Measurements from ENCODE around the gene SLC12A2.

SLC12A2 gene

DNA sequence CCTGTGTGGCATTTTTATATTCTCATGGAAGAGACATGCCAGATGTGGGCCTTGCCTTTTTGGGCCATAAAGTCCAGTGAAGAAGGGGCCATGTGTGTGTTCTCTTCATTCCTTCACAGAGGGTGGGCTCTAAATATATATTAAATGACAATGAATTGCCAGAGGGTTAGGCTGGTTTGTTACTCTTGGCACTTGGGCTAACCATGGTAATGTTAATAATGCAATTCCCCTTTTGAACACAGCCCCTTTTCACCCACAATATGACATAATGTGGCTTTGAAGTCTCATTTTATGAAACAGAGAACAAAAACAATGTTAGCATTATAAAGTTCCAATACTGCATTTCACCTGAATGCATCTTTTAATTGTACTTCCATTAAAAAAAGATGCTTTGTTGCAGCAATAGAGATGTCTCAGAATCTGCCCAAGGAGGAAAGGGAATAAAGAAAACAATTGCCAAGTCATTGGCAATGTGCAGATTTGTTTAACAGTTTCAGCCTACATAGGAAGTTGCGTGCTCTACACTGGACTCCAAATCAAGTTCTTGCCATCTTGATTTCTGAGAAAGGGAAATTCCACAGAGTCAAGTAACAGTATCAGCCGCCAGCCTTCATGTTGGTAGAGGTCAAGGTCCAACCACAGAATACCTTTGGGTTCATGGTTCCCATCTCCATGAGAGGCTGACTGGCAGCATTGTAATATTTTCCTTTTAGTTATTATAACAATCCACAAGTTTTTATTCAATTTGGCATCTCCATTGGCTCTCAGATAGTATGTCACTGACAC, 141.9 kb downstream of the SLC12A2 start:
- DNase-seq (ENCODE audit: low read depth in 2 of 2): no peak

DNA sequence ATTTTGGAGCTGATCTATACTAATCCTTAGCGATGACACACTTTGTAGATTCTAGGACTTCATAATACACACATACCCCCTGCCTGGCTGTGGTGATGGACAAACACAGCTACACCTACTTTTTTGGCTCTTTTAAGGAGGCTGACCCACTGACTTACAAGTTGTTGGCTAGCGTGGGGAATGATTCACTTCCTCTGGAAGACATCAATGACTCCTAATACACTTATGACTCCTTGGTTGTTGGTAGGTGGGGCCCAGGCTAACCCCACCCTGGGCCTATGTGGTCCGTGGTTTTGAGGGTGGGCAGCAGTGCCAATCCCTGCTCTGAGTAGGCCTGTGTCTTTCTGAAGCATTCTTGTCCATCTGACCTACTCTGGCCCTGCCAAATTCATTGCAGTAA, 144.4 kb downstream of the SLC12A2 start:
- no peak for DNase-seq (ENCODE audit: low read depth in 2 of 2)

DNA sequence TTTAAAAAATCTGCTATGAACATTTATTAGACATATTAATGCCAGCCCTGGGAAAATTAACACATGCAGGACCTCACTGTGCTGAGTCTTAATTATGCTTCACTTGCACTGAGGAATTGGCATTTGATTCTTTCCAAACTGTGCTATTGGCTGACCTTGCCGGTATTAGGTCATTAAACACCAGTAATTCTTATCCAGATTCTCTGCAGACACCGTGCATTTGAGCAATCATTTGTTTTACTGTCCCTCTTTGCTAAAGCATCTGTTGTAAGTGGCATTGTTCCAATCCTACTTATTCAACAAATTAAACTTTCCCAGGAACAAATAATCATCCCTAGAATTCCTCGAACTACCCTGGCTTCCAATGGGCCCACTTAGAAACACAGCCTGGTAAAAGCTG, 145.0 kb downstream of the SLC12A2 start:
- DNase-seq (ENCODE audit: low read depth in 2 of 2): no peak

DNA sequence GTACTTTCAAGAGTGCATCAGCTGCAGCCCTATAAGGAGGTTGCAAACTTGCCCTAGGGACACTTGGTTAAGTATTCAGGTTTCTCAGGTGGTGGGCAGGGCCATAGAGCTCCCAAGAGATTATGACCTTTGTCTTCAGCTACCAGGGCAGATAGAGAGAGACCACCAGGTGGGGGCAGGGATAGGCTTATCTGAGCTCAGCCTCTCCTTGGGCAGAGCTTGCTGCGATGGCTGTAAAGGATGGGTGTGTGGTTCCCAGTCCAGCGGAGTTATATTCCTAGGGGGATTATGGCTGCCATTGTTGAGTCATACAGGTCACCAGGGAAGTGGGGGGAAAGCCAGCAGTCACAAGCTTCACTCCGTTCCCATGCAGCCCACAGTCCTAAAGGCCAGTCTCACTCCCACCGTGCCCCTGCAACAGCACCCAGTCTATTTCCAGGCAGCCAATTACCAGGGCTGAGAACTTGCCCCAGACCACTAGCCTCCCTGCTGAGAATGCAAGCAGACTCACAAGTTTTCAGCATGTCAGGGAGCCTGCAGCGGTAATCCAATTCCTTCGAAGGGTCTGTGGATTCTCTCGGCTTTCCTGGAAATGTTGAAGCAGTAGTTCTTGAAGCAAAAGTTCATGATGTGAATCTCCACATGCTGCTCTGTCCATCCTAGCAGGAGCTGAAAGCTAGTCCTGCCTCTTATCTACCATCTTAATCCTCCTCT, 151.5 kb downstream of the SLC12A2 start:
- DNase-seq (ENCODE audit: low read depth in 2 of 2): no peak

DNA sequence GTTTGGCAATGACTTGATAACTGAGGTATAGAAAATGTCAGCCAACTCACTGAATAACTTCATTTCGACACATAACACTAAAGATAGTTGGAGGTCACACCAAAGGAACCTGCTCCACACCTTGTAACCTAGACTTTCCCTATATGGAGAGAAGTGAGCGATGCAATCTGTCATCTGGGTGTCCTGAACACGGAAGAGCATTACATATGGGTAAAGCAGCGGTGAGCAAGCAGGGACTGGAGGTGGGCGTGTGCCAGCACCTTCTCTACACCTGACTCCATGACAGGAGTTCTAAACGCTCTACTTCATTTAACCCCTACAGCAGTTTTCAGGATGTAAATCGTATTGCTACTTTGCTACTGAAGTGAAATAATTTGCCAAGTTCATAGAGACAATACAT, 152.8 kb downstream of the SLC12A2 start:
- DNase-seq (ENCODE audit: low read depth in 2 of 2): no peak

DNA sequence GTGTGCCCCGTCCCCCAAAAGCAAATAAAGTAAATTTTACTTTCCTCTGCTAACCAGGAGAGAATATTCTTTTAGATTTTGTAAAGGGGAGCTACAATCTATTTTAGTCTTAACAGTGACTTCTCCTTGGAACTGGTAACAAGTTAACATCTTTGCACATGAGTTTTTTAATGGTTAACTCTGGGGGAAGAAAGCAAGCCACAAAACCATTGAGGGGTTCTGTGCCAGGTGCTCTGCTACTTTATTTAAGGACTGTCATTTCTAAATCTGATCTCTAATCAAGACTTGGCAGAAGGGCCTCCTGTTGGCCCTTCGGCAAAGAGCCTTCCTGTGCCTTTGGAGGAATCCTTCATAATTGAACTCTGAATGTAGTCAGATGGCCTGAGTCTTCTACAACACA, 153.4 kb downstream of the SLC12A2 start:
- no peak for DNase-seq (ENCODE audit: low read depth in 2 of 2)

DNA sequence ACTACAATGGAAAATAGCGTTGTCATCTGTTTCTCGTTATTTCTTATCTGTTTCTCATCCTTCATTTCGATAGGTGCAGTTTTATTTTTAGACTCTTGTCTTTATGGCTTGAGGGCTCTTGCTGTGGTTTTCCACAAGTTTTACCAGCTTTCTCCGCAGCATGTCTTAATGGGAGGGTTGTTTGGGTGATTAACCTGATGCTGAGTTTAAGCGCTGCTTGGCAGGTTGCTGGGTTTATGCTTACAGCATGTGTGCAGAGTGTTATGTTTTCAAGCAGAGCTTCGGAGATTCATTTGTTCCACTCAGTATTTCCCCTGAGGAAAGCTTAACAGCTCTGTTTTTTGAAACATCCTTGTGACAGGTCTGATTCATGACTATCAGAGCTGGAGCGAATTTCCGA, 154.0 kb downstream of the SLC12A2 start:
- no peak for DNase-seq (ENCODE audit: low read depth in 2 of 2)

Measured in stimulated activated CD4-positive, alpha-beta T cell treated with anti-CD3 and anti-CD28 coated beads, Interleukin-1b, Interleukin-23, amount 100 ng/mL, for 1 hour (primary cell).